ENCODE measurements around the gene GNE. TPM values are rescaled to one million over a fixed set of nuclear protein-coding genes. Genes with fewer than 3 reads are reported as not detected.

GNE gene
- total and polyA plus RNA-seq, 10 of the 15 experiments (the other 5 are each of a cell fraction or from before 2014, with no cell fraction given), result 4.1 to 13.6 (median 10.7) TPM

- H3K9ac ChIP-seq (ENCODE audit: control insufficient read depth, insufficient read depth, low read length), result no peak overlapping the region
- peaks cover 3% of the 10 kb centered on the region; the same call in 1 of the 2 replicates for H3K4me1 ChIP-seq (ENCODE audit: control insufficient read depth, insufficient read depth, low read length)
- H3K9me3 ChIP-seq (replicated peaks; ENCODE audit: control insufficient read depth, insufficient read depth, low read length), result no peaks in the 10 kb centered on the region
- H4K20me1 ChIP-seq (ENCODE audit: control insufficient read depth, insufficient read depth), result peaks cover 12% of the 10 kb centered on the region; the same call in 1 of the 2 replicates
- ChIA-PET POLR2A (no interaction called here), CTCF (interaction anchor here (1.5 kb wide), 1 partner anchor 22 kb away, joined by 6 read pairs; no protein-coding TSS in a partner anchor), RAD21 (ENCODE audit: unreplicated experiment) (no interaction called here), SMC1A (ENCODE audit: uncharacterized antibody, unreplicated experiment) (interaction anchor here (2.4 kb wide), 1 partner anchor 9 kb away, joined by 8 read pairs; no protein-coding TSS in a partner anchor)
- no peaks in the 10 kb centered on the region for H3K27me3 ChIP-seq (replicated peaks in 1 of 2; ENCODE audit: control insufficient read depth in 2 of 2, insufficient read depth in 2 of 2, low read length in 1 of 2)
- no peak overlapping the region for H2AFZ ChIP-seq (ENCODE audit: control insufficient read depth, low read depth, low read length)
- H3K36me3 ChIP-seq (ENCODE audit: control insufficient read depth in 2 of 2, insufficient read depth in 2 of 2, low read length in 1 of 2), result peaks cover 19 to 50% of the 10 kb centered on the region in 2 experiments
- peaks cover 6% of the 10 kb centered on the region for H3K79me2 ChIP-seq (ENCODE audit: control insufficient read depth, insufficient read depth, low read length)
- no TSS peak for BruUV-seq (replicated peaks)
- FAIRE-seq (no peak), ATAC-seq (no peak), DNase-seq (ENCODE audit: low read depth, low spot score) (no peak)
- intact Hi-C loops (cut with micrococcal nuclease; ENCODE audit: unreplicated experiment) (no loop called here), in situ Hi-C loops (cut with MboI) (no loop called here)
- no peak overlapping the region for H3K4me2 ChIP-seq (ENCODE audit: control insufficient read depth, insufficient read depth)
- no peak for TF ChIP-seq TARDBP (IDR thresholded peaks at IDR 0.05; ENCODE audit: borderline replicate concordance)
- no peak for TF ChIP-seq ZBTB4 (CRISPR knock-in tag; IDR thresholded peaks at IDR 0.05)
- TF ChIP-seq NBN (IDR thresholded peaks at IDR 0.05), result no peak
- no peak for TF ChIP-seq MTA3 (IDR thresholded peaks at IDR 0.05; ENCODE audit: borderline replicate concordance, low read length)
- TF ChIP-seq ZBTB33 (IDR thresholded peaks at IDR 0.05), result no peak
- TF ChIP-seq CBFB (IDR thresholded peaks at IDR 0.05; ENCODE audit: low read depth), result no peak
- no peak for TF ChIP-seq ZNF622 (IDR thresholded peaks at IDR 0.05)
- no peak for TF ChIP-seq ELK1 (IDR thresholded peaks at IDR 0.05; ENCODE audit: low read depth, low read length)
- no peak for TF ChIP-seq ZNF384 (IDR thresholded peaks at IDR 0.05; ENCODE audit: borderline replicate concordance, low read depth, low read length)
- TF ChIP-seq TBL1XR1 (IDR thresholded peaks at IDR 0.05; ENCODE audit: low read depth, low read length), result no peak
- no peak for TF ChIP-seq BHLHE40 (IDR thresholded peaks at IDR 0.05; ENCODE audit: borderline replicate concordance in 1 of 2, low read depth in 2 of 2, low read length in 1 of 2)
- no peak for TF ChIP-seq ZNF274 (IDR thresholded peaks at IDR 0.05; ENCODE audit: insufficient read depth, insufficient read length)
- H3K4me3 ChIP-seq, result no peak overlapping the region
- H3K27ac ChIP-seq (ENCODE audit: control insufficient read depth, insufficient read depth), result no peak overlapping the region
- WGBS (ENCODE audit: insufficient coverage, insufficient replicate concordance, low lambda C conversion rate, missing lambda C conversion rate), result 90% methylated on average over 7 of the region's 7 CpGs
These were observed 46.7 kb downstream of the GNE start for GRCh38 chr9:36211510-36211909.

Measured in GM12878 (cell line).